Esophagus muscularis mucosa (tissue), 4 donors: ENCODE measurements around the gene NNMT.

Source experiments
- EP300 ChIP-seq: sonication (generic); formaldehyde crosslinking; IDR thresholded peaks from one replicate; pipeline ENCODE4 v1.6.1; 2017; ENCODE audit warnings: antibody characterized with exemption
- POLR2A ChIP-seq: fragments of 450-650 bp; IDR thresholded peaks from one replicate; pipeline ENCODE4 v1.6.1; 2017; ENCODE audit warnings: antibody characterized with exemption, moderate library complexity, mild to moderate bottlenecking, low read depth
- POLR2AphosphoS5 ChIP-seq, 2 donors: sonication (generic); formaldehyde crosslinking; IDR thresholded peaks; one replicate each; pipeline ENCODE4 v1.6.1; 2017; ENCODE audit warnings: antibody characterized with exemption in 2 of 2
- TF ChIP-seq, protein P1 (sequence below), 3 experiments: fragments of 200-600 bp in 2 of 3; fragments of 450-650 bp in 1 of 3; sonication (generic) in 2 of 3; IDR thresholded peaks; one replicate each; pipeline ENCODE4 v1.5.1; 2017 to 2019; ENCODE audit warnings: antibody characterized with exemption in 3 of 3, mild to moderate bottlenecking in 2 of 3, moderate library complexity in 1 of 3

DNA sequence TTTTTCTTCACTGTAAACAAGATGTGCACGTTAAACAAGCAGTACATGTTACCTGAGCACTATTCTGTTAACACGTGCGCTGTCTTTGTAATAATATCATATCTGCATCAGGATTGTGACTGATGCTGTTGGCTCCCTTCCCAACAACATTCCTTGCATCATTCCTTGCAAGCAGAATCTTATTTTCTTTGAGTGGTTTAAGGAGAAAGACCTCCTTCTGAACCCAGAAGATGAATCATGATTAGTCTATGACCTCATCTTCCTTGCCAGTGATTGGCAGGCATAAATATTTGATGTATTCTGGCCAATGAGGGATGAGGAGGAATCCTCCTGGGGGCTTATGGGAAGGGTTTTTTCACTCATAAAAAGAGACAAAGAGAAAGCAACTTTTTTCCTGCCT is 57.9 kb downstream of the NNMT start:
- no peak for TF ChIP-seq POLR2A
- no peak for TF ChIP-seq POLR2AphosphoS5 (IDR thresholded peaks at IDR 0.05)
- TF ChIP-seq, protein P1, sequence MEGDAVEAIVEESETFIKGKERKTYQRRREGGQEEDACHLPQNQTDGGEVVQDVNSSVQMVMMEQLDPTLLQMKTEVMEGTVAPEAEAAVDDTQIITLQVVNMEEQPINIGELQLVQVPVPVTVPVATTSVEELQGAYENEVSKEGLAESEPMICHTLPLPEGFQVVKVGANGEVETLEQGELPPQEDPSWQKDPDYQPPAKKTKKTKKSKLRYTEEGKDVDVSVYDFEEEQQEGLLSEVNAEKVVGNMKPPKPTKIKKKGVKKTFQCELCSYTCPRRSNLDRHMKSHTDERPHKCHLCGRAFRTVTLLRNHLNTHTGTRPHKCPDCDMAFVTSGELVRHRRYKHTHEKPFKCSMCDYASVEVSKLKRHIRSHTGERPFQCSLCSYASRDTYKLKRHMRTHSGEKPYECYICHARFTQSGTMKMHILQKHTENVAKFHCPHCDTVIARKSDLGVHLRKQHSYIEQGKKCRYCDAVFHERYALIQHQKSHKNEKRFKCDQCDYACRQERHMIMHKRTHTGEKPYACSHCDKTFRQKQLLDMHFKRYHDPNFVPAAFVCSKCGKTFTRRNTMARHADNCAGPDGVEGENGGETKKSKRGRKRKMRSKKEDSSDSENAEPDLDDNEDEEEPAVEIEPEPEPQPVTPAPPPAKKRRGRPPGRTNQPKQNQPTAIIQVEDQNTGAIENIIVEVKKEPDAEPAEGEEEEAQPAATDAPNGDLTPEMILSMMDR (IDR thresholded peaks at IDR 0.05), result no peak
- TF ChIP-seq EP300, result no peak
